OCI-LY3 (cell line): ENCODE data around the gene RGS8.

Source experiments
- H2AFZ ChIP-seq: fragments of 200-600, 300-600 bp; shearing (Covaris generic); 2 replicates; pipeline ENCODE4 v1.6.0; 2014; ENCODE audit warnings: antibody characterized with exemption, low read depth, low read length
- H3K27ac ChIP-seq: fragments of 200-600, 300-600 bp; sonication (generic); 2 replicates; pipeline ENCODE4 v1.5.1; 2014; ENCODE audit warnings: mild to moderate bottlenecking, low read length, moderate library complexity, mixed read lengths
- H3K27me3 ChIP-seq: fragments of 200-600, 300-600 bp; sonication (generic); 2 replicates; pipeline ENCODE4 v1.6.1; 2014; ENCODE audit warnings: low read depth, low read length, mixed read lengths
- H3K36me3 ChIP-seq: fragments of 200-600, 300-600 bp; sonication (generic); replicated peaks from 2 replicates; pipeline ENCODE3; 2014; ENCODE audit warnings: low read depth, low read length, mixed read lengths
- H3K4me1 ChIP-seq: fragments of 300-600, 200-600 bp; sonication (generic); 2 replicates; pipeline ENCODE4 v1.6.1; 2014; ENCODE audit warnings: low read length, mixed read lengths
- H3K4me2 ChIP-seq: fragments of 200-600, 300-600 bp; sonication (generic); 2 replicates; pipeline ENCODE4 v1.6.1; 2014; ENCODE audit warnings: low read length, mixed read lengths
- H3K4me3 ChIP-seq: fragments of 300-600, 200-600 bp; sonication (generic); 2 replicates; pipeline ENCODE4 v1.5.1; 2014; ENCODE audit warnings: antibody characterized with exemption, mild to moderate bottlenecking, low read length, moderate library complexity
- H3K79me2 ChIP-seq: fragments of 300-600, 200-600 bp; shearing (Covaris generic); 2 replicates; pipeline ENCODE4 v1.6.1; 2014; ENCODE audit warnings: mild to moderate bottlenecking, low read length, mixed read lengths
- H3K9ac ChIP-seq: fragments of 300-600, 200-600 bp; shearing (Covaris generic); 2 replicates; pipeline ENCODE4 v1.6.0; 2014; ENCODE audit warnings: mild to moderate bottlenecking, low read length, moderate library complexity
- H3K9me3 ChIP-seq: fragments of 200-600, 300-600 bp; shearing (Covaris generic); 2 replicates; pipeline ENCODE4 v1.6.1; 2014; ENCODE audit warnings: low read length, mixed read lengths; ENCODE audit not compliant: insufficient read depth
- H4K20me1 ChIP-seq: fragments of 200-600, 300-600 bp; sonication (generic); 2 replicates; pipeline ENCODE4 v1.6.1; 2016; ENCODE audit warnings: low read length, mixed read lengths; ENCODE audit not compliant: insufficient read depth
- CTCF ChIP-seq: fragments of 200-600, 300-600 bp; sonication (generic); IDR thresholded peaks from 2 replicates; pipeline ENCODE4 v1.5.1; 2014; ENCODE audit warnings: antibody characterized with exemption, low read length, low read depth
- EZH2phosphoT487 ChIP-seq: fragments of 200-600 bp; shearing (Covaris generic); IDR thresholded peaks from 2 replicates; pipeline ENCODE4 v1.6.1; 2018; ENCODE audit warnings: antibody characterized with exemption, mixed run types, low read depth

Gene RGS8

GRCh38 chr1:182725259-182726255 lies 41.2 kb upstream of the RGS8 start:
- Histone ChIP-seq H3K4me1 (no peaks in the 10 kb centered on the region), H3K9ac (no peak overlapping the region), H3K79me2 (no peaks in the 10 kb centered on the region), H4K20me1 (no peaks in the 10 kb centered on the region), H3K27ac (no peak overlapping the region), H3K36me3 (no peaks in the 10 kb centered on the region), H2AFZ (no peak overlapping the region), H3K27me3 (peaks cover 12% of the 10 kb centered on the region), H3K9me3 (no peaks in the 10 kb centered on the region), H3K4me2 (no peak overlapping the region), H3K4me3 (no peak overlapping the region)
- no peak for TF ChIP-seq EZH2phosphoT487
- TF ChIP-seq CTCF, result no peak

- peaks cover 10% of the 10 kb centered on the region for H3K27me3 ChIP-seq
- H3K4me2 ChIP-seq, result no peak overlapping the region
- TF ChIP-seq EZH2phosphoT487, result no peak
- TF ChIP-seq CTCF, result no peak
- no peaks in the 10 kb centered on the region for H3K4me1 ChIP-seq
- H3K79me2 ChIP-seq, result no peaks in the 10 kb centered on the region
- no peaks in the 10 kb centered on the region for H3K36me3 ChIP-seq
- no peaks in the 10 kb centered on the region for H4K20me1 ChIP-seq
- no peak overlapping the region for H3K4me3 ChIP-seq
- H3K27ac ChIP-seq, result no peak overlapping the region
- H3K9me3 ChIP-seq, result no peaks in the 10 kb centered on the region
- H3K9ac ChIP-seq, result no peak overlapping the region
- H2AFZ ChIP-seq, result no peak overlapping the region
Observed at GRCh38 chr1:182724215-182724614, 39.8 kb upstream of the RGS8 start.

- Histone ChIP-seq H2AFZ (no peak overlapping the region), H3K36me3 (no peaks in the 10 kb centered on the region), H3K9me3 (no peaks in the 10 kb centered on the region), H3K27ac (no peak overlapping the region), H3K9ac (no peak overlapping the region), H3K4me3 (no peak overlapping the region), H3K27me3 (peaks cover 3% of the 10 kb centered on the region; the same call in 1 of the 2 replicates), H3K4me1 (peaks cover 2% of the 10 kb centered on the region), H3K79me2 (no peaks in the 10 kb centered on the region), H4K20me1 (no peaks in the 10 kb centered on the region), H3K4me2 (no peak overlapping the region)
- no peak for TF ChIP-seq EZH2phosphoT487
- TF ChIP-seq CTCF, result no peak
Observed at GRCh38 chr1:182723200-182723599, 38.8 kb upstream of the RGS8 start.

- no peak overlapping the region for H3K4me2 ChIP-seq
- no peak overlapping the region for H2AFZ ChIP-seq
- H3K79me2 ChIP-seq, result no peaks in the 10 kb centered on the region
- H3K9ac ChIP-seq, result no peak overlapping the region
- no peak overlapping the region for H3K27ac ChIP-seq
- H3K4me1 ChIP-seq, result peaks cover 19% of the 10 kb centered on the region
- no peaks in the 10 kb centered on the region for H4K20me1 ChIP-seq
- no peak overlapping the region for H3K4me3 ChIP-seq
- H3K9me3 ChIP-seq, result no peaks in the 10 kb centered on the region
- no peaks in the 10 kb centered on the region for H3K27me3 ChIP-seq
- H3K36me3 ChIP-seq, result no peaks in the 10 kb centered on the region
- TF ChIP-seq CTCF (no peak), EZH2phosphoT487 (no peak)
Observed at GRCh38 chr1:182721525-182721924, 37.1 kb upstream of the RGS8 start.
